Measurements from ENCODE around the gene C6orf15. TPM values are rescaled to one million over a fixed set of nuclear protein-coding genes. Genes with fewer than 3 reads are reported as not detected.

The C6orf15 gene
- total RNA-seq, 1 donor = not detected

DNA sequence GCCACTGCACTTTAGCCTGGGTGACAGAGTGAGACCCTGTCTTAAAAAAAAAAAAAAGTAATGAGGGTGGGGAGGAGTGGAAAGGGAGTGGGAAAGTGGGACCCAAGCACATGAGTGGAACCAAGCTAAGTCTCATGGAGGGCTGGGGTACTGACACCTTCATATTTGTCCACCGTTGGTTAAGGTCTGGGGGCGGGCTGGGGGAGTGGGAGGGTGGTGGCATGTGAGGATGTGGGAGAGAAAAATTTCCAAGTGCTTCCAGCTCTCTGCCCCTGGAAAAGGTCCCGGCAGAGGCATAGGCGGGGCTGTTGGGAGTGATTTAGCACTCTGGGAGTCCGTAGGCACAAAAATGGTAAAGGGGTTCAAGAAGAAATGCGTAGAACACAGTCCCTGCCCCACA, 20.4 kb upstream of the C6orf15 start:
- TF ChIP-seq, protein P1, sequence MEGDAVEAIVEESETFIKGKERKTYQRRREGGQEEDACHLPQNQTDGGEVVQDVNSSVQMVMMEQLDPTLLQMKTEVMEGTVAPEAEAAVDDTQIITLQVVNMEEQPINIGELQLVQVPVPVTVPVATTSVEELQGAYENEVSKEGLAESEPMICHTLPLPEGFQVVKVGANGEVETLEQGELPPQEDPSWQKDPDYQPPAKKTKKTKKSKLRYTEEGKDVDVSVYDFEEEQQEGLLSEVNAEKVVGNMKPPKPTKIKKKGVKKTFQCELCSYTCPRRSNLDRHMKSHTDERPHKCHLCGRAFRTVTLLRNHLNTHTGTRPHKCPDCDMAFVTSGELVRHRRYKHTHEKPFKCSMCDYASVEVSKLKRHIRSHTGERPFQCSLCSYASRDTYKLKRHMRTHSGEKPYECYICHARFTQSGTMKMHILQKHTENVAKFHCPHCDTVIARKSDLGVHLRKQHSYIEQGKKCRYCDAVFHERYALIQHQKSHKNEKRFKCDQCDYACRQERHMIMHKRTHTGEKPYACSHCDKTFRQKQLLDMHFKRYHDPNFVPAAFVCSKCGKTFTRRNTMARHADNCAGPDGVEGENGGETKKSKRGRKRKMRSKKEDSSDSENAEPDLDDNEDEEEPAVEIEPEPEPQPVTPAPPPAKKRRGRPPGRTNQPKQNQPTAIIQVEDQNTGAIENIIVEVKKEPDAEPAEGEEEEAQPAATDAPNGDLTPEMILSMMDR (IDR thresholded peaks at IDR 0.05; ENCODE audit: insufficient read depth, low read length) = no peak
- DNase-seq (ENCODE audit: low read depth) = no peak
- no peak overlapping the region for H3K4me3 ChIP-seq (ENCODE audit: low read depth, low read length)

DNA sequence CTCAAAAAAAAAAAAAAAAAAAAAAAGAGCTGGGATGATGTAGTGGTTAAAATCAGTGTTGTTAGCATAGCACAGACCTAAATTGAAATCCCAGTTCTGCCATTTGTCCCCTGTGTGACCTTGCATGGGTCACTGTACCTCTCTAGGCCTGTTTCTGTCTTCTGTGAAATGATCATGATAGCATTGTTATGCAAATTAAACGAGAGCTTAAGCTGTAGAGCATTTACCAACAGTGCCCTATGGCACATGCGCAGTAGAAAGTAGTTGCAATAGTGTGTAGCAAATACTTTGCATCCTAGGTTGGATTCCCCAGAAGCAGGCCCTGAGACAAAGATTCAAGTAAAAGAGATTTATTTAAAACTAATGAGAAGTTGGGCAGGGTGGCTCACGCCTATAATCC, 19.2 kb upstream of the C6orf15 start:
- DNase-seq (ENCODE audit: low read depth) = no peak
- TF ChIP-seq, protein P1 (IDR thresholded peaks at IDR 0.05; ENCODE audit: insufficient read depth, low read length) = no peak
- no peak overlapping the region for H3K4me3 ChIP-seq (ENCODE audit: low read depth, low read length)

- DNase-seq (ENCODE audit: low read depth) = no peak
- TF ChIP-seq, protein P1 (IDR thresholded peaks at IDR 0.05; ENCODE audit: insufficient read depth, low read length) = no peak
These were observed 18.4 kb upstream of the C6orf15 start for GRCh38 chr6:31130751-31131150.

DNA sequence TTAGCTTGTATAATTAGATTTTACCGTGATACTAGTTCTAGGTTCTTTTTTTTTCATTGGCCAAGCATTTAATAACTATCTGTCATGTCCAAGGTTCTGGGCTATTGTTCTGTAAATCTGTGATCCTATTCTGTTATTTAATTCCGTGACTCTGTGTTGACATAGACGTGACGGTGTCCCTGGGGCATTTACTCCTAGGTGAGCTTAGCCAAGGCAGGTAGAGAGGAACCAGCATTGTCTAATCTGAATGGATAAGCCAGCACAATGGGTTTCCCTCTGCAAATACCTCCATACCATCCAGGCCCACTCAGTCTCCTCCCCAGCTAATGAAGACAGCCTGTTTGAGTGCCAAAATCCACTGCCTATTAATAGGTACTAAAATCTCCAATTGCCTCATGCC, 16.8 kb upstream of the C6orf15 start:
- DNase-seq (ENCODE audit: low read depth) = no peak
- H3K4me3 ChIP-seq (ENCODE audit: low read depth, low read length) = no peak overlapping the region
- TF ChIP-seq, protein P1 (IDR thresholded peaks at IDR 0.05; ENCODE audit: insufficient read depth, low read length) = no peak

More at GRCh38 chr6:31130751-31131150, 18.4 kb upstream of the C6orf15 start:
- no peak overlapping the region for H3K4me3 ChIP-seq (ENCODE audit: low read depth, low read length)

- peak; percentile 49 for DNase-seq (ENCODE audit: low read depth)
- no peak overlapping the region for H3K4me3 ChIP-seq (ENCODE audit: low read depth, low read length)
- TF ChIP-seq, protein P1 (IDR thresholded peaks at IDR 0.05; ENCODE audit: insufficient read depth, low read length) = peak; percentile 87
These were observed 15.8 kb upstream of the C6orf15 start for GRCh38 chr6:31128093-31128676.

DNA sequence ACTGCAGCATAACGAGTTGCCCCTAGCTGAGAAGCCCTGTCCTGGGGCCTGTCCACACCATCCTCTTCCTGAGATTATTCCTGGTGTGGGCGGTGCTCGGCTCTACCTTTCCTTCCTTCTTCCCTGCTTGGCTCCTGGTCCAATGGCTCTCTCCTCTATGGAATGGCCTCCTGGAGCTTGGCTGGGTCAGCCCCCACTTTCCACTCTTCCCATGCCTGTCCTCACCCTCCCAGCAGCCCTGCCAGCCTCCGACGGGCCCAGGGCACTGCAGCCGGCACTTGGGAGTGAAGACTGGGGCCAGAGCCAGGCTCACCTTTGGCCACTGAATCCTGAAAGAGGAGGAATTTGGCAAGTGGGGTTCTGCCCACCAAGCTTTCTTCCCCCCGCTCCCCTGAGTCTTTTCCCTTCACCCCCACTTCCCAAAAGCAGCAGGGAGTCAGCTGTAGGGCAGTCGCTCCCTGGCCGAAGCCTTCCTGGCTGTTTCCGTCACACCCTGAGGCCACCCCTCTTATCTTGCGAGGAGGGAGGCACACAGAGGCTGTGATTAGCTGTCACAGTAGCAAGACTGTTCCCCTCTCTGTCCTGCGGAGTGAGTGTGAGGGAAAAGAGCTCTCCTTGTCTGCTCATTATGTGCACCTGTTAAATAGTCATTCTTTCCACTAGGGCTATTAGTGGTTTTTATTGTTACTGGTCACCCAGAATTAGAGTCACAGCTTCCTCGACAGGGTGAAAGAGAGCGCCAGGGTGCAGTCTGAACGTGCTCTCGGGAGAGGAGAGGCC, 14.2 kb upstream of the C6orf15 start:
- DNase-seq (ENCODE audit: low read depth) = no peak
- no peak overlapping the region for H3K4me3 ChIP-seq (ENCODE audit: low read depth, low read length)
- TF ChIP-seq, protein P1 (IDR thresholded peaks at IDR 0.05; ENCODE audit: insufficient read depth, low read length) = no peak
